ENCODE data around the gene FAM229A. TPM values are rescaled to one million over a fixed set of nuclear protein-coding genes. Genes with fewer than 3 reads are reported as not detected.

FAM229A gene
- total RNA-seq, 3 donors from 2014 or later: 8.5 to 12.9 (median 9.2) TPM

DNA sequence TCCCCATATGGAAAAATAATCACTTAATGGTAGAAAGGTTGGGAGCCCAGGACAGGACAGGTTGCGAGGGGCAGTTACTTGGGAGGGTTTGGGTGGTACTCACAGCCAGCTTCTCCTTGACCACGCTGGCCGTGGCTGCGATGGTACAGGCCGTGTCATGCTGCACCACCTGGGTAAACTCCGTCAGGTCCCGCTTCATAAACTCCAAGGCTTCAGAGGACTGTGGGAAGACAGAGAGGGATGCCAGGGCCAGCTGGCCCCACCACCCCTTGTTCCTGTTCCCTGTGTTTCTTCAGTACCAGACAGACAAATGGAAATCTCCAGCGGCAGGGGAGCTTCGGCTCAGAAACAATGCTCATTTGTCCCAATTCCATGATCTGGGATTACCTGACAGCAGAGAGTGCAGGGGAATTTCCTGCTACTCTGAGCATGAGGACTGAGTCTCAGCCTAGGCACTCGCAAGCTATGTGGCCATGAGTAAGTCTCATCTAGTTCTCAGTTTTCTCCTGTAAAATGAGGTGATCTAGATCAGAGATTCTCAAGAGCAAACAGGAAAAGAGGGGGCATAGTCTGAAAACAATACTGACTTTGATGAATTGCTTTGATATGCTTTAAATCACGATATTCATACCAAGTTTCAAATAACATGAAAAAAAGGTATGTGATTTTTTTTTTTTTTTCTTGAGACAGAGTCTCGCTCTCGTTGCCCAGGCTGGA is 24.5 kb upstream of the FAM229A start:
- Histone ChIP-seq H3K4me1 (ENCODE audit: low read depth) (no peaks in the 10 kb centered on the region), H3K9me3 (no peaks in the 10 kb centered on the region), H3K36me3 (ENCODE audit: low read depth) (peaks cover 4% of the 10 kb centered on the region), H3K4me3 (no peak overlapping the region)
- DNase-seq (no peak), ATAC-seq (no peak)
- intact Hi-C loops (cut with DNase I, micrococcal nuclease): no loop called here
- TF ChIP-seq, protein P1, sequence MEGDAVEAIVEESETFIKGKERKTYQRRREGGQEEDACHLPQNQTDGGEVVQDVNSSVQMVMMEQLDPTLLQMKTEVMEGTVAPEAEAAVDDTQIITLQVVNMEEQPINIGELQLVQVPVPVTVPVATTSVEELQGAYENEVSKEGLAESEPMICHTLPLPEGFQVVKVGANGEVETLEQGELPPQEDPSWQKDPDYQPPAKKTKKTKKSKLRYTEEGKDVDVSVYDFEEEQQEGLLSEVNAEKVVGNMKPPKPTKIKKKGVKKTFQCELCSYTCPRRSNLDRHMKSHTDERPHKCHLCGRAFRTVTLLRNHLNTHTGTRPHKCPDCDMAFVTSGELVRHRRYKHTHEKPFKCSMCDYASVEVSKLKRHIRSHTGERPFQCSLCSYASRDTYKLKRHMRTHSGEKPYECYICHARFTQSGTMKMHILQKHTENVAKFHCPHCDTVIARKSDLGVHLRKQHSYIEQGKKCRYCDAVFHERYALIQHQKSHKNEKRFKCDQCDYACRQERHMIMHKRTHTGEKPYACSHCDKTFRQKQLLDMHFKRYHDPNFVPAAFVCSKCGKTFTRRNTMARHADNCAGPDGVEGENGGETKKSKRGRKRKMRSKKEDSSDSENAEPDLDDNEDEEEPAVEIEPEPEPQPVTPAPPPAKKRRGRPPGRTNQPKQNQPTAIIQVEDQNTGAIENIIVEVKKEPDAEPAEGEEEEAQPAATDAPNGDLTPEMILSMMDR (IDR thresholded peaks at IDR 0.05): no peak

GRCh38 chr1:32380057-32380456 is 17.8 kb upstream of the FAM229A start:
- H3K36me3 ChIP-seq (ENCODE audit: low read depth): peaks cover 40% of the 10 kb centered on the region
- no peaks in the 10 kb centered on the region for H3K4me1 ChIP-seq (ENCODE audit: low read depth)
- no peaks in the 10 kb centered on the region for H3K9me3 ChIP-seq
- ATAC-seq (no peak), DNase-seq (no peak)
- TF ChIP-seq, protein P1 (IDR thresholded peaks at IDR 0.05): no peak
- no peak overlapping the region for H3K4me3 ChIP-seq
- intact Hi-C loops (cut with DNase I, micrococcal nuclease): no loop called here

GRCh38 chr1:32377541-32378220 is 15.4 kb upstream of the FAM229A start:
- peaks cover 39% of the 10 kb centered on the region for H3K36me3 ChIP-seq (ENCODE audit: low read depth)
- no peak overlapping the region for H3K4me3 ChIP-seq
- ATAC-seq (no peak), DNase-seq (no peak)
- no peaks in the 10 kb centered on the region for H3K9me3 ChIP-seq
- intact Hi-C loops (cut with DNase I, micrococcal nuclease): no loop called here
- TF ChIP-seq, protein P1 (IDR thresholded peaks at IDR 0.05): no peak
- no peaks in the 10 kb centered on the region for H3K4me1 ChIP-seq (ENCODE audit: low read depth)

- Histone ChIP-seq H3K9me3 (no peaks in the 10 kb centered on the region), H3K4me3 (no peak overlapping the region), H3K36me3 (ENCODE audit: low read depth) (peaks cover 34% of the 10 kb centered on the region), H3K4me1 (ENCODE audit: low read depth) (no peaks in the 10 kb centered on the region)
- intact Hi-C loops (cut with DNase I, micrococcal nuclease): no loop called here
- no peak for ATAC-seq
- TF ChIP-seq, protein P1 (IDR thresholded peaks at IDR 0.05): no peak
- DNase-seq: no peak
These were observed 13.9 kb upstream of the FAM229A start for GRCh38 chr1:32376199-32376598.

GRCh38 chr1:32373996-32374592 is 11.8 kb upstream of the FAM229A start:
- no peaks in the 10 kb centered on the region for H3K4me1 ChIP-seq (ENCODE audit: low read depth)
- intact Hi-C loops (cut with DNase I, micrococcal nuclease): no loop called here
- no peak overlapping the region for H3K4me3 ChIP-seq
- H3K36me3 ChIP-seq (ENCODE audit: low read depth): peaks cover 30% of the 10 kb centered on the region
- no peak for DNase-seq
- no peaks in the 10 kb centered on the region for H3K9me3 ChIP-seq
- ATAC-seq: no peak
- TF ChIP-seq, protein P1 (IDR thresholded peaks at IDR 0.05): no peak

Data from mucosa of descending colon (tissue), 3 donors.